Measurements from ENCODE around the gene CHRM1.

Gene CHRM1

GRCh38 chr11:62905296-62905695, 15.9 kb downstream of the CHRM1 start:
- peak; percentile 31 for DNase-seq (ENCODE audit: low read depth)

DNA sequence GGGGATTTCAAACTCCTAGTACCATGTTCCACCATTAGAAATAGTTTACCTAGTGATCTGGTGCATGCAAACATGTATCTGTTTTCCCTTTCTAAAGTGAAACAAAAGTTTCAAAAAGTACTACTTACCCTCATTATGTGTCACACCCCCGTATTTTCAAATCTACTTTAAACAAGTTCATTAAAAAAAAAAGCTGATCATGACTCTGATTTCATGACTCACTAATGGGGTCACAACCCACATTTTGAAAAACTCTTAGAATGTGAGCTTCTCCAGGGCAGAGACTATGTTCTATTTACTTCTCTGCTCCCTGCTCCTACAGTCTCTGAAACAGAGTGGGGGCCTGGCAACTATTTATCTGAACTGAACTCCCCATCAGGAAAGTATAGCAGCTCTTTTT, 18.2 kb downstream of the CHRM1 start:
- peak; percentile 35 for DNase-seq (ENCODE audit: low read depth)

DNA sequence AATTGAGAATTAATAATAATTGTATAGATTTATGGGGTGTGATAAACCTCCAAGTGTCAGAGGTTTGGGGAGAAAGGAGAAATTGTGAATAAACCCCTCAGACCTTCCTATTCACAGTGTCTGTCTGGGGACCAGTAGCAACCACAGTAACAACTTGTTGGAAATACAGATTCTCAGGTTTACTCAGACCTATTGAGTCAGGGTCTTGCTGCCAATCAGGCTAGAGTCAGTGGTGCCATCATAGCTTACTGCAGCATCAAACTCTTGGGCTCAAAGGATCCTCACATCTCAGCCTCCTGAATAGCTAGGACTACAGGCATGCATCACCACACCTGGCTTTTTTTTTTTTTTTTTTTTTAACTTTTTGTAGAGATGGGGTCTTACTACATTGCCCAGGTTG, 23.1 kb downstream of the CHRM1 start:
- DNase-seq (ENCODE audit: low read depth), result no peak

GRCh38 chr11:62897311-62897710, 23.9 kb downstream of the CHRM1 start:
- no peak for DNase-seq (ENCODE audit: low read depth)

GRCh38 chr11:62896049-62896448, 25.1 kb downstream of the CHRM1 start:
- no peak for DNase-seq (ENCODE audit: low read depth)

GRCh38 chr11:62895501-62895900, 25.7 kb downstream of the CHRM1 start:
- no peak for DNase-seq (ENCODE audit: low read depth)

- DNase-seq (ENCODE audit: low read depth), result no peak
Observed at GRCh38 chr11:62892077-62892922, 28.9 kb downstream of the CHRM1 start.

- peak; percentile 97 for DNase-seq (ENCODE audit: low read depth)
Observed at GRCh38 chr11:62889484-62890437, 31.4 kb downstream of the CHRM1 start.

GRCh38 chr11:62889126-62889483, 32.1 kb downstream of the CHRM1 start:
- no peak for DNase-seq (ENCODE audit: low read depth)

GRCh38 chr11:62888406-62888805, 32.8 kb downstream of the CHRM1 start:
- no peak for DNase-seq (ENCODE audit: low read depth)

- no peak for DNase-seq (ENCODE audit: low read depth)
Observed at GRCh38 chr11:62885137-62885750, 35.9 kb downstream of the CHRM1 start.

- DNase-seq (ENCODE audit: low read depth), result no peak
Observed at GRCh38 chr11:62883673-62884072, 37.5 kb downstream of the CHRM1 start.

- DNase-seq (ENCODE audit: low read depth), result no peak
Observed at GRCh38 chr11:62882788-62883501, 38.2 kb downstream of the CHRM1 start.

DNA sequence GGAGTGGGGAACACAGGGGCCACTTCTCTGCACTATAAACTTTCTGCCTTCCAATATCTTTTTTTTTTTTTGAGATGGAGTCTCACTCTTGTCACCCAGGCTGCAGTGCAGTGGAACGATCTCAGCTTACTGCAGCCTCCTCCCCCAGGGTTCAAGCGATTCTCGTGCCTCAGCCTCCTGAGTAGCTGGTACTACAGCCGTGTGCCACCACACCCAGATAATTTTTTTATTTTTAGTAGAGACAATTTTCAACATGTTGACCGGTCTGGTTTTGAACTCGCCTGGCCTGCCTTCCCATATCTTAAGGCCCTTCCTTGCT, 38.8 kb downstream of the CHRM1 start:
- no peak for DNase-seq (ENCODE audit: low read depth)

DNA sequence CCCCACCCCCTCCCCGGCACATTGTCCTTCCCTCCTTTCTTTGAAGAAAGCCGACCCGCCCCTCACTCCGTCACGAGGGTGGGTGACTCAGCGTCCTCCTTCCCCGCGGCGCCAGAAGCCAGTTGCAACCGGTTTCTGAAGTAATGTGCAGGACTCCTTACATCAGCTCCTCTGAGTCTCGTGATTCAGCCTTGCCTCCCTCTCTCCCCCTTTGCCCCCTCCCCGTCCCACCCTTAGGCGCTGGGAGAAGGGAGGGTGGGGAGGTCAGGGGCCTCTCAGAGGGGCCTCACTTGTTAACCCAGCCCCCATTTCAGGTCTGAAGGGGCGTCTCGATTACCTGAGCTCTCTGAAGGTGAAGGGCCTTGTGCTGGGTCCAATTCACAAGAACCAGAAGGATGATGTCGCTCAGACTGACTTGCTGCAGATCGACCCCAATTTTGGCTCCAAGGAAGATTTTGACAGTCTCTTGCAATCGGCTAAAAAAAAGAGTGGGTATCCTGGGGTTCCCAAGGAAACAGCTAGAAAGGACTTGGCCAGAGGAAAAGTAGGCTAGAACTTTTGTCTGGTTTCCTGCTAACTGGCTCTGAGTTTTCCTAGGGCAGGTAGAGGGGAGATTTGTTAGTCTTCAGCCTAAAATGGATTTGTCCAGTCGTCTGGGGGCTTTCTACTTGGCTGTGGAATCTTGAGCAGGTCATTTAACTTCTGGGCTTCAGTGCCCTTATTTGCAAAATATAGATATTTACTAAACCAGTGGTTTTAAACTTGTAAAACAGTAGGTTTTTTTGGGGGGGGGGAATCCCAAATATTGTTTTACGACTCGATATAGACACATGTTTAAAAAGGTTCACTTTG, 39.4 kb downstream of the CHRM1 start:
- DNase-seq (ENCODE audit: low read depth), result peak; percentile 97

DNA sequence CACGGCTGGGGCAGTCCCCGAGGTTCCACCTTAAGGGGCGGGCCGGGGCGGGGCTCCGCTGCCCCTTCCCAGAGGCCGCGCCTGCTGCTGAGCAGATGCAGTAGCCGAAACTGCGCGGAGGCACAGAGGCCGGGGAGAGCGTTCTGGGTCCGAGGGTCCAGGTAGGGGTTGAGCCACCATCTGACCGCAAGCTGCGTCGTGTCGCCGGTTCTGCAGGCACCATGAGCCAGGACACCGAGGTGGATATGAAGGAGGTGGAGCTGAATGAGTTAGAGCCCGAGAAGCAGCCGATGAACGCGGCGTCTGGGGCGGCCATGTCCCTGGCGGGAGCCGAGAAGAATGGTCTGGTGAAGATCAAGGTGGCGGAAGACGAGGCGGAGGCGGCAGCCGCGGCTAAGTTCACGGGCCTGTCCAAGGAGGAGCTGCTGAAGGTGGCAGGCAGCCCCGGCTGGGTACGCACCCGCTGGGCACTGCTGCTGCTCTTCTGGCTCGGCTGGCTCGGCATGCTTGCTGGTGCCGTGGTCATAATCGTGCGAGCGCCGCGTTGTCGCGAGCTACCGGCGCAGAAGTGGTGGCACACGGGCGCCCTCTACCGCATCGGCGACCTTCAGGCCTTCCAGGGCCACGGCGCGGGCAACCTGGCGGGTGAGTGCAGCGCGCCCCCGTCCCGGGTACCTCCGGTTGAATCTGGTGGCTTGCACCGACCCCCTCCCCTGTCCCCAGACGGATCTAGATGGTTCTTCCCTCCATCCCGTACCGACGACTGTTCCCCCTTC, 40.2 kb downstream of the CHRM1 start, which contains the start of gene SLC3A2:
Gene SLC3A2, plus strand, starts transcription at position 94 of the 776 bp plus-strand sequence. Its CDS starts 128 bp downstream, at position 222.
- peak; percentile 81 for DNase-seq (ENCODE audit: low read depth)

GRCh38 chr11:62880231-62880802, 40.8 kb downstream of the CHRM1 start:
- peak; percentile 93 for DNase-seq (ENCODE audit: low read depth)

- no peak for DNase-seq (ENCODE audit: low read depth)
Observed at GRCh38 chr11:62879235-62879978, 41.8 kb downstream of the CHRM1 start.

- no peak for DNase-seq (ENCODE audit: low read depth)
Observed at GRCh38 chr11:62876712-62877111, 44.5 kb downstream of the CHRM1 start.

Measured in amniotic epithelial cell (primary cell).